Activated CD4-positive, alpha-beta T cell treated with anti-CD3 and anti-CD28 coated beads, Interleukin-2, amount 10 ng/mL, durations not matched to agents 24 days and 14 days (primary cell): Measurements from ENCODE around the gene DPYSL4. TPM values are rescaled to one million over a fixed set of nuclear protein-coding genes. Genes with fewer than 3 reads are reported as not detected.

Experiments used
- DNase-seq: peaks from one replicate; pipeline ENCODE4 v3.0.0; 2022
- H3K27ac Mint-ChIP-seq: one replicate; pipeline ENCODE4 v1.8.0; 2022; ENCODE audit warnings: mild to moderate bottlenecking, mixed read lengths
- H3K27me3 Mint-ChIP-seq: one replicate; pipeline ENCODE4 v1.8.0; 2022; ENCODE audit warnings: mixed read lengths
- H3K36me3 Mint-ChIP-seq: one replicate; pipeline ENCODE4 v1.8.0; 2022; ENCODE audit warnings: low read depth, mild to moderate bottlenecking, mixed read lengths
- H3K4me1 Mint-ChIP-seq: one replicate; pipeline ENCODE4 v1.8.0; 2021; ENCODE audit warnings: mixed read lengths
- H3K4me3 Mint-ChIP-seq: one replicate; pipeline ENCODE4 v1.8.0; 2022; ENCODE audit warnings: mild to moderate bottlenecking, moderate library complexity, mixed read lengths
- H3K9me3 Mint-ChIP-seq: one replicate; pipeline ENCODE4 v1.8.0; 2021; ENCODE audit warnings: mixed read lengths
- intact Hi-C: fragments of 100-400 bp; cut with micrococcal nuclease; formaldehyde crosslinking; loops from one replicate; pipeline ENCODE4 v1.15.1; 2023
- total RNA-seq: library from RNA; stranded (reverse); gene quantifications from 2 replicates; pipeline ENCODE4 v1.2.3, GENCODE V29; 2022

DPYSL4 gene
- total RNA-seq, 1 donor from 2014 or later, result 32.5 TPM

- Mint-ChIP-seq H3K4me3 (no peak overlapping the region), H3K4me1 (no peaks in the 10 kb centered on the region), H3K27me3 (no peaks in the 10 kb centered on the region), H3K36me3 (no peaks in the 10 kb centered on the region), H3K27ac (no peak overlapping the region), H3K9me3 (no peaks in the 10 kb centered on the region)
- intact Hi-C loops, result no loop called here
- no peak for DNase-seq
Measured at GRCh38 chr10:132238371-132239125, 51.8 kb downstream of the DPYSL4 start.

- Mint-ChIP-seq H3K27me3 (no peaks in the 10 kb centered on the region), H3K4me1 (no peaks in the 10 kb centered on the region), H3K36me3 (no peaks in the 10 kb centered on the region), H3K9me3 (no peaks in the 10 kb centered on the region), H3K4me3 (no peak overlapping the region), H3K27ac (no peak overlapping the region)
- DNase-seq, result no peak
- intact Hi-C loops, result no loop called here
Measured at GRCh38 chr10:132239126-132240031, 52.6 kb downstream of the DPYSL4 start.

GRCh38 chr10:132240156-132240555 is 53.4 kb downstream of the DPYSL4 start:
- H3K27me3 Mint-ChIP-seq, result no peaks in the 10 kb centered on the region
- H3K9me3 Mint-ChIP-seq, result no peaks in the 10 kb centered on the region
- H3K36me3 Mint-ChIP-seq, result no peaks in the 10 kb centered on the region
- H3K4me1 Mint-ChIP-seq, result no peaks in the 10 kb centered on the region
- intact Hi-C loops, result no loop called here
- no peak for DNase-seq
- H3K4me3 Mint-ChIP-seq, result no peak overlapping the region
- H3K27ac Mint-ChIP-seq, result no peak overlapping the region

GRCh38 chr10:132240581-132240980 is 53.8 kb downstream of the DPYSL4 start:
- H3K4me1 Mint-ChIP-seq, result no peaks in the 10 kb centered on the region
- no peaks in the 10 kb centered on the region for H3K27me3 Mint-ChIP-seq
- no peaks in the 10 kb centered on the region for H3K9me3 Mint-ChIP-seq
- no peak overlapping the region for H3K27ac Mint-ChIP-seq
- H3K36me3 Mint-ChIP-seq, result no peaks in the 10 kb centered on the region
- intact Hi-C loops, result no loop called here
- no peak overlapping the region for H3K4me3 Mint-ChIP-seq
- DNase-seq, result no peak

- Mint-ChIP-seq H3K4me1 (no peaks in the 10 kb centered on the region), H3K27me3 (no peaks in the 10 kb centered on the region), H3K27ac (no peak overlapping the region), H3K9me3 (no peaks in the 10 kb centered on the region), H3K36me3 (no peaks in the 10 kb centered on the region), H3K4me3 (no peak overlapping the region)
- DNase-seq, result no peak
- intact Hi-C loops, result no loop called here
Measured at GRCh38 chr10:132241086-132241485, 54.3 kb downstream of the DPYSL4 start.

GRCh38 chr10:132241496-132241895 is 54.7 kb downstream of the DPYSL4 start:
- Mint-ChIP-seq H3K27ac (no peak overlapping the region), H3K9me3 (no peaks in the 10 kb centered on the region)

GRCh38 chr10:132242103-132242840 is 55.5 kb downstream of the DPYSL4 start:
- no peaks in the 10 kb centered on the region for H3K9me3 Mint-ChIP-seq
- no peak overlapping the region for H3K4me3 Mint-ChIP-seq
- no peaks in the 10 kb centered on the region for H3K4me1 Mint-ChIP-seq
- intact Hi-C loops, result no loop called here
- no peak overlapping the region for H3K27ac Mint-ChIP-seq
- no peaks in the 10 kb centered on the region for H3K36me3 Mint-ChIP-seq
- no peaks in the 10 kb centered on the region for H3K27me3 Mint-ChIP-seq
- no peak for DNase-seq

More at GRCh38 chr10:132241496-132241895, 54.7 kb downstream of the DPYSL4 start:
- Mint-ChIP-seq H3K4me3 (no peak overlapping the region), H3K4me1 (no peaks in the 10 kb centered on the region), H3K27me3 (no peaks in the 10 kb centered on the region), H3K36me3 (no peaks in the 10 kb centered on the region)
- intact Hi-C loops, result no loop called here
- no peak for DNase-seq

- Mint-ChIP-seq H3K4me1 (no peaks in the 10 kb centered on the region), H3K27ac (no peak overlapping the region), H3K4me3 (no peak overlapping the region), H3K36me3 (no peaks in the 10 kb centered on the region), H3K27me3 (no peaks in the 10 kb centered on the region), H3K9me3 (no peaks in the 10 kb centered on the region)
- no peak for DNase-seq
- intact Hi-C loops, result no loop called here
Measured at GRCh38 chr10:132243141-132243540, 56.4 kb downstream of the DPYSL4 start.

- Mint-ChIP-seq H3K4me3 (no peak overlapping the region), H3K27me3 (no peaks in the 10 kb centered on the region), H3K36me3 (no peaks in the 10 kb centered on the region), H3K4me1 (no peaks in the 10 kb centered on the region), H3K27ac (no peak overlapping the region), H3K9me3 (no peaks in the 10 kb centered on the region)
- no peak for DNase-seq
- intact Hi-C loops, result no loop called here
Measured at GRCh38 chr10:132243626-132244025, 56.9 kb downstream of the DPYSL4 start.

- Mint-ChIP-seq H3K4me3 (no peak overlapping the region), H3K9me3 (no peaks in the 10 kb centered on the region), H3K27me3 (no peaks in the 10 kb centered on the region)
Measured at GRCh38 chr10:132245056-132245455, 58.3 kb downstream of the DPYSL4 start.

GRCh38 chr10:132246296-132246695 is 59.5 kb downstream of the DPYSL4 start:
- intact Hi-C loops, result no loop called here
- H3K27ac Mint-ChIP-seq, result no peak overlapping the region
- no peak overlapping the region for H3K4me3 Mint-ChIP-seq
- H3K27me3 Mint-ChIP-seq, result no peaks in the 10 kb centered on the region
- H3K4me1 Mint-ChIP-seq, result no peaks in the 10 kb centered on the region
- no peaks in the 10 kb centered on the region for H3K36me3 Mint-ChIP-seq
- H3K9me3 Mint-ChIP-seq, result no peaks in the 10 kb centered on the region
- DNase-seq, result no peak

More at GRCh38 chr10:132245056-132245455, 58.3 kb downstream of the DPYSL4 start:
- Mint-ChIP-seq H3K36me3 (no peaks in the 10 kb centered on the region), H3K4me1 (no peaks in the 10 kb centered on the region), H3K27ac (no peak overlapping the region)
- intact Hi-C loops, result no loop called here
- DNase-seq, result no peak

GRCh38 chr10:132247943-132248342 is 61.2 kb downstream of the DPYSL4 start:
- Mint-ChIP-seq H3K27ac (no peak overlapping the region), H3K9me3 (no peaks in the 10 kb centered on the region), H3K4me3 (no peak overlapping the region), H3K36me3 (no peaks in the 10 kb centered on the region), H3K4me1 (no peaks in the 10 kb centered on the region), H3K27me3 (no peaks in the 10 kb centered on the region)
- intact Hi-C loops, result no loop called here
- DNase-seq, result no peak

- DNase-seq, result peak; percentile 78
- H3K4me3 Mint-ChIP-seq, result peak overlapping the region; percentile 19
- no peak overlapping the region for H3K27ac Mint-ChIP-seq
- H3K9me3 Mint-ChIP-seq, result no peaks in the 10 kb centered on the region
- no peaks in the 10 kb centered on the region for H3K27me3 Mint-ChIP-seq
- intact Hi-C loops, result no loop called here
- H3K36me3 Mint-ChIP-seq, result no peaks in the 10 kb centered on the region
- no peaks in the 10 kb centered on the region for H3K4me1 Mint-ChIP-seq
Measured at GRCh38 chr10:132248455-132249225, 61.9 kb downstream of the DPYSL4 start.
